ENCODE data around the gene GPR146. TPM values are rescaled to one million over a fixed set of nuclear protein-coding genes. Genes with fewer than 3 reads are reported as not detected.

GPR146 gene
- total RNA-seq, 1 experiment from 2014 or later = 0.92 TPM

- peak; percentile 68 for ATAC-seq
- TF ChIP-seq, protein P1, sequence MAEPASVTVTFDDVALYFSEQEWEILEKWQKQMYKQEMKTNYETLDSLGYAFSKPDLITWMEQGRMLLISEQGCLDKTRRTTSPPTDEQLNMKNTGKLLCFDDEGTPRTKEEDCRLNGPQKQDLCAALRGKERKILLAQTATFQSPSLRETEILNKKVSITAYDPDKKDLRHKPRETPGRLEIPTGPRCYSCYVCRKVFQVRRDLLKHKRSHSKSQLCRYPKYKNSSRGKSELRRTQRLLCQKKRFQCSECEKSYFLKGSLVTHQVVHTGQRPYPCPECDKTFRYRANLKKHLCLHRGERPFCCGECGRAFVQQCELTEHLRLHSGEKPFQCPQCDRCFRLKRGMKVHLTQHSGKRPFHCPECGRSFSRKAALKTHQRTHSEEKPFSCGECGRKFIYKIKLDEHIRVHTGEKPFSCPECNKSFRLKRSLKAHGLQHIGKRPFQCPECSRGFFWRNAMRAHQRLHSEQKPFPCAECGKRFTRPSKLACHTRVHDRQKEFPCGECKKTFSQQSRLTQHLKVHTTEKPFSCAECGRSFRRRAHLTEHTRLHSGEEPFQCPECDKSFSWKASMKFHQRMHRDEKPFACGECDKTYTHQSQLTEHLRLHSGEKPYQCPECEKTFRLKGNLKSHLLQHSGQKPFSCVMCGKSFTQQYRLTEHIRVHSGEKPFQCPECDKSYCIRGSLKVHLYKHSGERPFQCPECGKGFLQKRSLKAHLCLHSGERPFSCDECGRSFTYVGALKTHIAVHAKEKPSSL (CRISPR knock-in tag; conservative IDR thresholded peaks at IDR 0.05) = no peak
- TF ChIP-seq ZNF423 (CRISPR knock-in tag; IDR thresholded peaks at IDR 0.05) (peak; percentile 47), MAX (CRISPR knock-in tag; IDR thresholded peaks at IDR 0.05) (0 out of 2 replicates have a peak, but pooled peaks have one; percentile 25), ZNF396 (CRISPR knock-in tag; IDR thresholded peaks at IDR 0.05; ENCODE audit: borderline replicate concordance) (no peak), FOXK1 (CRISPR knock-in tag; IDR thresholded peaks at IDR 0.05) (0 out of 2 replicates have a peak, but pooled peaks have one; percentile 8), ESRRA (CRISPR knock-in tag; IDR thresholded peaks at IDR 0.05; ENCODE audit: borderline replicate concordance) (no peak), NR3C1 (CRISPR knock-in tag; conservative IDR thresholded peaks at IDR 0.05; ENCODE audit: low read depth) (no peak), ATF6 (CRISPR knock-in tag; IDR thresholded peaks at IDR 0.05) (no peak), ZNF281 (CRISPR knock-in tag; IDR thresholded peaks at IDR 0.05) (peak; percentile 42; the same call in 1 of the 2 replicates), E2F5 (CRISPR knock-in tag; IDR thresholded peaks at IDR 0.05) (no peak)
- TF ChIP-seq, protein P2, sequence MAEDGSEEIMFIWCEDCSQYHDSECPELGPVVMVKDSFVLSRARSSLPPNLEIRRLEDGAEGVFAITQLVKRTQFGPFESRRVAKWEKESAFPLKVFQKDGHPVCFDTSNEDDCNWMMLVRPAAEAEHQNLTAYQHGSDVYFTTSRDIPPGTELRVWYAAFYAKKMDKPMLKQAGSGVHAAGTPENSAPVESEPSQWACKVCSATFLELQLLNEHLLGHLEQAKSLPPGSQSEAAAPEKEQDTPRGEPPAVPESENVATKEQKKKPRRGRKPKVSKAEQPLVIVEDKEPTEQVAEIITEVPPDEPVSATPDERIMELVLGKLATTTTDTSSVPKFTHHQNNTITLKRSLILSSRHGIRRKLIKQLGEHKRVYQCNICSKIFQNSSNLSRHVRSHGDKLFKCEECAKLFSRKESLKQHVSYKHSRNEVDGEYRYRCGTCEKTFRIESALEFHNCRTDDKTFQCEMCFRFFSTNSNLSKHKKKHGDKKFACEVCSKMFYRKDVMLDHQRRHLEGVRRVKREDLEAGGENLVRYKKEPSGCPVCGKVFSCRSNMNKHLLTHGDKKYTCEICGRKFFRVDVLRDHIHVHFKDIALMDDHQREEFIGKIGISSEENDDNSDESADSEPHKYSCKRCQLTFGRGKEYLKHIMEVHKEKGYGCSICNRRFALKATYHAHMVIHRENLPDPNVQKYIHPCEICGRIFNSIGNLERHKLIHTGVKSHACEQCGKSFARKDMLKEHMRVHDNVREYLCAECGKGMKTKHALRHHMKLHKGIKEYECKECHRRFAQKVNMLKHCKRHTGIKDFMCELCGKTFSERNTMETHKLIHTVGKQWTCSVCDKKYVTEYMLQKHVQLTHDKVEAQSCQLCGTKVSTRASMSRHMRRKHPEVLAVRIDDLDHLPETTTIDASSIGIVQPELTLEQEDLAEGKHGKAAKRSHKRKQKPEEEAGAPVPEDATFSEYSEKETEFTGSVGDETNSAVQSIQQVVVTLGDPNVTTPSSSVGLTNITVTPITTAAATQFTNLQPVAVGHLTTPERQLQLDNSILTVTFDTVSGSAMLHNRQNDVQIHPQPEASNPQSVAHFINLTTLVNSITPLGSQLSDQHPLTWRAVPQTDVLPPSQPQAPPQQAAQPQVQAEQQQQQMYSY (CRISPR knock-in tag; IDR thresholded peaks at IDR 0.05) = no peak; the same call in 1 of the 2 replicates
- TF ChIP-seq, protein P3, sequence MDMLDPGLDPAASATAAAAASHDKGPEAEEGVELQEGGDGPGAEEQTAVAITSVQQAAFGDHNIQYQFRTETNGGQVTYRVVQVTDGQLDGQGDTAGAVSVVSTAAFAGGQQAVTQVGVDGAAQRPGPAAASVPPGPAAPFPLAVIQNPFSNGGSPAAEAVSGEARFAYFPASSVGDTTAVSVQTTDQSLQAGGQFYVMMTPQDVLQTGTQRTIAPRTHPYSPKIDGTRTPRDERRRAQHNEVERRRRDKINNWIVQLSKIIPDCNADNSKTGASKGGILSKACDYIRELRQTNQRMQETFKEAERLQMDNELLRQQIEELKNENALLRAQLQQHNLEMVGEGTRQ (CRISPR knock-in tag; IDR thresholded peaks at IDR 0.05) = peak; percentile 17; the same call in 1 of the 2 replicates
- TF ChIP-seq, protein P4, sequence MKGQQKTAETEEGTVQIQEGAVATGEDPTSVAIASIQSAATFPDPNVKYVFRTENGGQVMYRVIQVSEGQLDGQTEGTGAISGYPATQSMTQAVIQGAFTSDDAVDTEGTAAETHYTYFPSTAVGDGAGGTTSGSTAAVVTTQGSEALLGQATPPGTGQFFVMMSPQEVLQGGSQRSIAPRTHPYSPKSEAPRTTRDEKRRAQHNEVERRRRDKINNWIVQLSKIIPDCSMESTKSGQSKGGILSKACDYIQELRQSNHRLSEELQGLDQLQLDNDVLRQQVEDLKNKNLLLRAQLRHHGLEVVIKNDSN (CRISPR knock-in tag; IDR thresholded peaks at IDR 0.05) = no peak
- 0 out of 2 replicates have a peak overlapping the region, but pooled peaks have one; percentile 81 for H3K27ac Mint-ChIP-seq
- no peaks in the 10 kb centered on the region for H3K27me3 Mint-ChIP-seq (ENCODE audit: low read depth)
- H3K4me3 Mint-ChIP-seq = no peak overlapping the region
- peaks cover 18% of the 10 kb centered on the region for H3K4me1 Mint-ChIP-seq
- CTCF ChIA-PET = interaction anchor here (1.5 to 3.8 kb wide), 4 partner anchors 13 to 59 kb away, joined by 5 to 26 read pairs (median 9); no protein-coding TSS in a partner anchor
- peak; percentile 49 for DNase-seq (ENCODE audit: low spot score)
- no peaks in the 10 kb centered on the region for H3K9me3 Mint-ChIP-seq
- POLR2A ChIA-PET = no interaction called here
- no peaks in the 10 kb centered on the region for H3K36me3 Mint-ChIP-seq
These were observed 8.7 kb downstream of the GPR146 start for GRCh38 chr7:1053002-1053411.
